ENCODE results near the gene PHIP. TPM values are rescaled to one million over a fixed set of nuclear protein-coding genes. Genes with fewer than 3 reads are reported as not detected.
A peak's percentile ranks its signal among the peaks of the same experiment; 100 is the strongest.

The PHIP gene
- polyA plus RNA-seq, 3 donors, result 51.8 to 63.1 (median 57.1) TPM

DNA sequence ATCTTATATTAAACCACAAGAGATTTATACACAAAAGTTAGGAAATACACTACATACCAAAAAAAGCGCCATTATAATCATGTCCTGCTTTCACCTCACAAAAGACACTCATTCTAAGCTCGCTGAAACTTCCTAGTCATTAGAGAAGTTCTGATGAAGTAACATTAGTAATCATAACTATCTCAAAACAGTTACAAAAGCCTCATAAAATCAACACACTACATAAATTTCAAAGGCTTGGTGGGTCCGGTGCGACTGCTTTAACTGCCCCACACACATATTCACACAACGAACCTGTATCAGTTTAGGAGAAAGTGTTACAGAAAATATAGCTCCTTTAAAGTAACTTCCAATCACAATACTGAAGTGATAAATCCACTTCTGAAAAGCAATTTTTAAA, 1.9 kb downstream of the PHIP start:
- peak in 2 of 11 donors; percentile 9 to 15 for DNase-seq (ENCODE audit: extremely low read depth in 1 of 11, low read depth in 9 of 11, low spot score in 4 of 11)

DNA sequence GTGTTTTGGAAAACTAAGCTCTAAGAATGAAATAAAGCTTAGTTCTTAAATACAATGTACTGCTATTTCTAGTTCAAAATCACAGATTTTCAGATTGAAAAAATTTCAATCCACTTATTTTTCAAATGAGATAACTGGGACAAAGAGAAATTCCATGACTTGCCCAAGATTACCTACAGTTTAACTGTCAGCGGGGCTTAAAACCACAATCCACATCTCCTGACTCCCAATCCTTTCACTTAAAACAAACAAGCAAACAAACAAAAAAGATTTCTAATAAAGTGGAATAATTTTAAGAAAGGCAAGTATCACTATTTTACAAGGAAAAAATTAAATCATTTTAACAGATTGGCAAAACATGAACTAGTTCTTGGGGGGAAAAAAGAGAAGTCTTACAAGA, 4.2 kb downstream of the PHIP start:
- no peak for DNase-seq (ENCODE audit: extremely low read depth in 1 of 11, low read depth in 9 of 11, low spot score in 4 of 11)

DNA sequence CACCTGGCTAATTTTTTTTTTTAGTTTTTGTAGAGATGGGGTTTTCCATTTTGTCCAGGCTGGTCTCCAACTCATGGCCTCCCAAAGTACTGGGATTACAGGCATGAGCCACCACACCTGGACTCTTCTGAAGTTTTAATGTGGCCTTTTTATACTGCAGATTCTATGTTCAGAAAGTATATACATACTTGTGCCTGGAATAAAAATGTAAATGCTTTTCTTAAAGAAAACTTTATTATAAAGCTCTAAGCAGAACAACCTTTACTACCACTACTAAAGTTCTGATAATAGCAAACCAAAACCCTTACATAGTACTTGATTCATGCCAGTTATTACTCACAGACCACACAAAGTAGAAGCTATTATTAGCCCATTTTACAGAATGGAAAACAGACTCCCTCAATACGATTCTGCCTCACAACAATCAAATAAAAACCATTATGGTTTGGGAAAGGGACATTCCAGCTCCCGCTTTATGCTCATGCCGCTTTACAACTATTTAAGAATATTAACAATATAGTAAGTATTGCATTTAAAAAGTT, 5.3 kb downstream of the PHIP start:
- no peak for DNase-seq (ENCODE audit: extremely low read depth in 1 of 11, low read depth in 9 of 11, low spot score in 4 of 11)

DNA sequence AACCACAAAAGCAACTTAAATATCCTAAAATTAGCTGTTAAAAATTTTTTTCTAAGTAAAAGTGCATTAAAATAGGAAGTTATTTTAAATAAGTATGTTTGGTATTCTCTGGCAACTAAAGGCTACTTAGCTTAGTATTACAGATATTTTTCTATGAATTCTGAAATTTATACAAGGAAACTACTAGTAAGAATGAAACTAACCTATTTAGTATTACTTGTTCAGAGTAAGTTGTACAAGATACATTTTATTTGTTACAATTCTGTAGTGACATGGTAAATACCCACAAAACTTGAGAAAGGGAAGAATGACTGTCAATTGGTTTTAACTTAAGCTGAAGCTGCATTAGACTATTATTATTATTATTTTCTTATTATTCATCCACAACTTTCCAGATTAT, 6.5 kb downstream of the PHIP start:
- no peak for DNase-seq (ENCODE audit: extremely low read depth in 1 of 11, low read depth in 9 of 11, low spot score in 4 of 11)

DNA sequence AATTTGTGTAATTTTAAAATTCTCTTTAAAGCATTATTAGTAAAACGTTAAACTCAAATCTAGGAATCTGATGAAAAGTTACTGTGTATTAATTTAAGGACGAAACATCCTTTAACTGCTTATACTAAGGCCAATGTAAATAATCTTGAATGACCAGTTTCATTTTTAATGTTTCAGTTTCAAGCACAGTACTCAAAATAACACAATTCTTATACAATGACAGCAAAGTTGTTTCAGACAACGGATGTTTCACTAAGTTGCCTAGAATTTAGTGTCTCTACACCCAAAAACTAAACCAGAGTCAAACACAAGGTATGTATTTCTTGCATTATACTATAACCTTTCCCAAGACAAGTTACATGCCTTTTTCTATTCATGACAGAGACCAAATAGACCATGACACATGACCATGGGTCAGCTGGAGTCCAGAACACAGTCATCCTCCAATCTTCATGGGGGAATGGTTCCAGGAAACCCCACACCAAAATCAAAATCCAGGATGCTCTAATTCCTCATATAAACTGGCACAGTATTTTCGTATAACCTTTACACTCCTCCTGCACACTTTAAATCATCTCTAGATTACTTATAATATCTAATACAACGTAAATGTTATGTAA, 7.7 kb downstream of the PHIP start:
- DNase-seq (ENCODE audit: extremely low read depth in 1 of 11, low read depth in 9 of 11, low spot score in 4 of 11), result no peak

DNA sequence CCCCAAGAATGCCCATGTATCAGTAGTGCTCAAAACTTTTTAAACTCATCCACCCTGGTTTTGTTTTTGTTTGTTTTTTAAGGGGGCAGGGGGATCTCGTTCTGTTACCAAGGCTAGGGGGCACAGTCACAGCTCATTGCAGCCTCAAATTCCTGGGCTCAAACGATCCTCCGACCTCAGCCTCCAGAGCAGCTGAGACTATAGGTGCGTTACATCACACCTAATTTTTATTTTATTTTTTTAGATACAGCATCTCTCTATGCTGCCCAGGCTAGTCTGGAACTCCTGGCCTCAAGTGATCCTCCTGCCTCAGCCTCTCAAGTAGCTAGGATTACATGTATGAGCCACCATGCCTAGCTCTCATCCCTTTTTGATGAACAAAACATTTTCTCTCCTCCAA, 11.2 kb downstream of the PHIP start:
- DNase-seq (ENCODE audit: extremely low read depth in 1 of 11, low read depth in 9 of 11, low spot score in 4 of 11), result no peak

DNA sequence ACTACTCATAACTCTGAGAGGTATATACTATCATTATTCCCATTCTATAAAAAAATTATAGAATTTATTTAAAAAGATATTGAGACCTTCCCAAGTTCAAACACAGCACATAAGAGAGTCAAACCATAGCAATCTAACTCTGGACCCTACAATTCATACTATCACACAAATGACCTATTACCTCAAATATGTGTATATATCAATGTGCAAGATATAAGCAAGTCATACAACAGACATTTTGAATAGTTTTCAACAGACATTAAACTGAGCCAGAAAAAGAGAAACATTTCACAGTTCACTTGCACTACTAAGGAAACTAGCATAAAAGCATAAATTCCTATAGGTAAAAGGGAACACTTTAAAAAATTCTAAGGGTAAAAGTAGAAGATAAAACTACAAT, 11.7 kb downstream of the PHIP start:
- no peak for DNase-seq (ENCODE audit: extremely low read depth in 1 of 11, low read depth in 9 of 11, low spot score in 4 of 11)

DNA sequence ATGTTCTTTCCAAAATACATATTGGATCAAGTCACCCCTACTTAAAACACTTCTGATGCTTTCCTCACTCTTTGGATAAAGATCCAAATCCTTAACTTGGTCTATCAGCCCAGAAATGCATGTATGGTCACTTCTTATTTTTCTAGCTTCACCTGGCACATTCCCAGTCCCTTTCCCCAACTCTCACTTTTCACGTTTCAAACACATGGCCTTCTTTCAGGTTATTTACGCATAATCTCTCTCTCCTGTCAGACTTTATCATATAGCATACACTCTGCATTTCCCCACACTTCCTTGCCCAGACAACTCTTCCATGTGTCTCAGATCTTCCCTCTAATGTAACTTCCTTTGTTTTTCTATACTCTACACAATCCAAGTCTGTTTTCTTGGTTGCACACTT, 12.8 kb downstream of the PHIP start:
- DNase-seq (ENCODE audit: extremely low read depth in 1 of 11, low read depth in 9 of 11, low spot score in 4 of 11), result no peak

DNA sequence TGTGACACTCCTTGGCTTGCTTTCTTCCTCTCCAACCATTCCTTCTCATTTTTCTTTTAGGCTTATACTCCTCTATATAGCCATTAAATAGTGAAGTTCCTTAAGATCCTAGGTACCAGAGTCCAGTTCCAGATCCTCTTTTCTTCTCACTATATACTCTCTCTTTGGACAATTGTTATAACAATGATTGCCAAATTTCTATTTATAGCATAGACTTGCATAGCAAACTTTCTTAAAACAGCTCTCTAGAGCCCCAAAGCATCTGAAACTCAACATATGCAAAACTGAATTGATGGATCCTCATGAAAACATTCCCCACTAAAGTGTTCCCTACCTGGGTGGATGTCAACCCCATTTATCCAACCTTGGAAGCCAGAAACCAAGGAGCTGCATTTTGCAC, 13.4 kb downstream of the PHIP start:
- no peak for DNase-seq (ENCODE audit: extremely low read depth in 1 of 11, low read depth in 9 of 11, low spot score in 4 of 11)

DNA sequence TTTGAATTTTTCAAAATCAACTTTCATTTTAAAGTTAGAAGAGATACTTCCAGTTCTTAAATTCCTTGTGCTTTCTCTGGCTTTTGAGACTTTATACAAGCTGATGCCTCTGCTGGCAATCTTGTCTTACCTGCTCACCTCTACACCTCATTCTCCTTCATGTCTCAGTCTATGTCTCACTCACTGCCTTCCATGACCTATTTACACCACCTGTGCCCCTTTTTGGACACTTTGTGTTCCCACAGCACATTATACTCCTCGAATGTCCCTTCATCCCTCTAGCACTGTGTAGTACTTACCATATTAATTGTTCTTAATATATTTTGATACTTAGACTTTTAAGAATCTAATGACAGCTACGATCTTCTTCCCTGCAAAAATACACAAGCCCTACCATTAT, 15.3 kb downstream of the PHIP start:
- DNase-seq (ENCODE audit: extremely low read depth in 1 of 11, low read depth in 9 of 11, low spot score in 4 of 11), result no peak

DNA sequence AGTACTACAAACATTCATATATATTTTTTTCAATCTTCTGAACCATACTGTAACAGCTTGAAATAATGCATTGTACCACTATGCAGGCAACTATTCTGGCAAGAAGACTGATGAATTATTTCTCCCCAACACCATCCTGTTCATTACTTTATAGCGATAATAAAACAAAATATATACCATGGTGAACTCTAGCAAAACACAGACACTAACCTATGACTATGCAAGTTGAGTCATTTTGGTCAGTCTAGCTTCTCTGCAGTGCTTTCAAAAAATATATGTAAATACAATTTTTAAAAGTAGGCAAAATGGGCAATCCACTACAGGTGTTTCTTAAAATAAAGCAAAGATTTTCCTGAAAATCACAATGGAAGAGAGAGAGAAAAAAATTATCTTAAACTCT, 20.3 kb downstream of the PHIP start:
- DNase-seq (ENCODE audit: extremely low read depth in 1 of 11, low read depth in 9 of 11, low spot score in 4 of 11), result no peak

DNA sequence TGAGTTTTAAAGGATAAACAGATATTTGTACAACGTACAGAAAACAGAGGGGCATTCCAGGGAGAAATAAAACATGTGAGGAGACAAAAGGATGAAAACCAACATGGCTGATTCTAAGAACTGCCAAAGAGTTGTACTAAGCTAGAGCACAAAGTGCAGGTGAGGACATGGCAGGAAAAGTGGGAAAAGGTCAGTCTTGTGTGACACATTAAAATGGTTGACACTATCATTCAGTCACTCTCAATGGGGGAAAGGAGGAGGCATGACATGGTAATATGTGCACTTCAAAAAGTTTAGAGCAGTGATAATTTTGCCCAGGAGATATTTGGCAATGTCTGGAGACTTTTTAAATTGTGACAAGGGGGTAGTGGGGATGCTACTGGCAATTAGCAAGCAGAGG, 21.8 kb downstream of the PHIP start:
- DNase-seq (ENCODE audit: extremely low read depth in 1 of 11, low read depth in 9 of 11, low spot score in 4 of 11), result no peak

DNA sequence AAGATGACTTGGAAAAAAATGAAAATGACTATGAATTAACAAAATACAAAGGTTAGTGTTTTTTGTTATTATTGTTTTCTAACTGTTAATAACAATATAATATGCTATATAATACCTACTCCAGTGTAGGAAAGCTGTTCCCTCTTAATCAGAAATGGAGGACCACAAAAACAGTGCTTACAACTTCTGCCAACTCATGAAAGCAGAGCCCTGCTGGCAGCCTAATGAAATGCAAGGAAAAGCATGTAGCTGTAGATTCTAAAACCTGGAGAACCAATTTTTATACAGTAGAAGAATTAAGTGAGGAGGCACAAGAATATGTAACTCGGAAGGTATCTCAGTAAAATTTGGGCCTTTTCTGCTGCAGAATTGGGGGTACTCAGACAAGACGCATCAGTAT, 29.4 kb downstream of the PHIP start:
- DNase-seq (ENCODE audit: extremely low read depth in 1 of 11, low read depth in 9 of 11, low spot score in 4 of 11), result no peak

DNA sequence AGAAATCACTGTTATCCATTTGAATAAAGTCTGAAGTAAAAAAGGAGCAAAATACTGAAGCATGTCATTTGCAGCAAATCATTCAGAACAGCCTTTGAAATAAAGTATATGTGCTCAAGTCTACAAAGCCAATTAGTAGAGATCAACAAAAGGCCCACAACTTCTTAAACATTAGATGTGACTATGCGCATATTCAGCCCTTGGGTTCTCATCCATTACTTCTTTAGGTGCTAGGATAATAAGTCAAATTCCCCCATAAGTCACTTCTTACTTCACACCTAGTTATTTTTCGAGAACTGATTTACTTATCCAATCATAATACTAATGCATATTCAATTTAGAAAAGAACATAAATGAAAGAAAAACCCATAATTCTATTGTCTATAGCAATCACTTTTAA, 31.0 kb downstream of the PHIP start:
- DNase-seq (ENCODE audit: extremely low read depth in 1 of 11, low read depth in 9 of 11, low spot score in 4 of 11), result no peak

DNA sequence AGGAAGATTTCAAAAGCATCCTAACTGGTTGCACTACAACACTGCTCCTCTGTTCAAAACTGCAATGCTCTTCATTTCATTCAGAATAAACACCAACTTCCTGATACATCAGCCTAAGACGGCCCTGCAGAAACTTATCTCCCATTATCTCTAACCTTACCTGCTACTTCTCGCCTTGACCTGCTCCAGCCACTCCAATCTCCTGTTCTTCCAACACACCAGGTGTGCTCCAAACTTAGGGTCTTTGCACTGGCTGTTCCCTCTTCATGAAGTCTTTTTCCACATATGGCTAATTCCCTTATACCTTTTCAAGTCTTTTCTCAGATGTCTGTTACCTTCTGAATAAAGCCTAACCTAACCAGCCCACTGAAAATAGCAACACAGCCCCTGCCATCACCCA, 32.1 kb downstream of the PHIP start:
- no peak for DNase-seq (ENCODE audit: extremely low read depth in 1 of 11, low read depth in 9 of 11, low spot score in 4 of 11)

DNA sequence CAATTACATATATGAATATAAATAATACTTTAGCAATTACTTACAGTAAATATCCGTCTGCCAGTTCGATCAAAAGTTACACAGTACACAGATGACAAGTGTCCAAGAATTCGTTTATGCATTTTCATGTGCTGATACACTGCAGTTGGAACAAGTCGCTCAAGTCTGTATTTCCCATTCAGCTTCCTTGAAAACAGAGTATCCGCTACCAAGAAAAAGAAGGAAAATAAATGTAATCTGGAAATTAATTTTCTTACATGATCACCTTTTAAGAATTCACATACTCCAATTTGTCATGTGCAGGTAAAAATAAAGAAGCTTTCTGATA, 35.3 kb downstream of the PHIP start:
- DNase-seq (ENCODE audit: extremely low read depth in 1 of 11, low read depth in 9 of 11, low spot score in 4 of 11), result no peak

DNA sequence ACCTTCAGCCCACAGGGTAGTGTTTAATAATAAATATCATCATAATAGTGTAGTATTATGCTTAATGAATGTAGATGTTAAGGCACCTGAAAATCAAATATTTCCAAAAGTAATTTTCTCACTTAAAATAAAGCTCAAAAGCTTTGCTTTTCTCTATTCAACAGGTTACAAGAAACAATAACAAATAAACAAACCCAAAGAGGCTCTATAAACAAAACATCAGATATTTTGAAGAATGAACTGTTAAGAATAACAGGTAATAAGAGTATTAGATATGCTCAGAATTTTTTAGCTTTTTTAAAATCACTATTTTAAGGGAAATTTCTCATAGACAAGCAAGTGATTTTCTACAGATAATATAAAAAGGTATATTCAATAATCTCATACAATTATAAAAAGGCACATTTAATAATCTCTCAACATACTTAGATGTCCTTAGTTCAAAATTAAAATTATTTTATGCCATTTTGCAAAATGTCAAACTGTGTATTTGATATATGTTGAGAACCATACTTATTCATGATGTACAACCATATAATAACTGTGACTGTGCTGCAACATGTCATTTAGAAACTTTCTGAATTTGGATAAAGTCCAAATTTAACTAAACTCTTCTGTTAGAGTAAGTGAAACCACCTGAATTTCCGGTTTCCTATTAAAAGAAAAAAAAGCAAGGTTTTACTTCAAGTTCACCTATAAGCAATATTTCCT, 35.8 kb downstream of the PHIP start:
- DNase-seq (ENCODE audit: extremely low read depth in 1 of 11, low read depth in 9 of 11, low spot score in 4 of 11), result no peak

DNA sequence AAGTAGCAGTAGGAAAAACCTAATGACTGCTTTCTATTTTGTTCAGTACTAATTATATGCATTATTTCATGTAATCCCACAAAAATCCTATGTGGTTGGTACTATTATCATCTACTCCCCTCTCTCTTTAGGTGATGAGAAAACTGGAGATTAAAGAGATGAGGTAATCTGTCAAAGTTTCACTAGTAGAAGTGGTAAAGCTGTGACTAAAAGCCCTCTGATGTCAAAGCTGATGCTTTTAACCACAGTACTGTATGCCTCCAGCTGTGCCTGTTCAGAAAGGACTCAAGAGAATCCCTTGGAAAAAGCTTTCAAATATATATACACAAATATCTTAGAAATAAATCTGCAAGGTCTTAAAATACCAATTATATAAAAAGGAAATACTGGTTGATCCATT, 38.0 kb downstream of the PHIP start:
- no peak for DNase-seq (ENCODE audit: extremely low read depth in 1 of 11, low read depth in 9 of 11, low spot score in 4 of 11)

DNA sequence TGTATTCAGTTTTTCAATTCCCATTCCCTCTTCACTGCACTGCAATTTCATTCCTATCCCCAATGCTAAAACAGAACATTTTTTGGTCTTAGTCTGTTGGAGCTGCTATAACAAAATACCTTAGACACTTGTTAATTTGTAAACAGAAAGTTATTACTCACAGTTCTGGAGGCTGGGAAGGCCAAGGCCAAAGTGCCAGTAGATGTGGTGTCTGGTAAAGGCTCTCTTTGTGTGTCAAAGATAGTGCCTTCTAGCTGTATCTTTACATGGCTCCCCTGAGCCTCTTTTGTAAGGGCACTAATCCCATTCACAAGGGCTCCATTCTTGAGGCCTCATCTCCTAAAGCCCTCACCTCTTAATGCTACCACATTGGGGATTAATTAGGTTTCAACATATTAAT, 40.0 kb downstream of the PHIP start:
- no peak for DNase-seq (ENCODE audit: extremely low read depth in 1 of 11, low read depth in 9 of 11, low spot score in 4 of 11)

DNA sequence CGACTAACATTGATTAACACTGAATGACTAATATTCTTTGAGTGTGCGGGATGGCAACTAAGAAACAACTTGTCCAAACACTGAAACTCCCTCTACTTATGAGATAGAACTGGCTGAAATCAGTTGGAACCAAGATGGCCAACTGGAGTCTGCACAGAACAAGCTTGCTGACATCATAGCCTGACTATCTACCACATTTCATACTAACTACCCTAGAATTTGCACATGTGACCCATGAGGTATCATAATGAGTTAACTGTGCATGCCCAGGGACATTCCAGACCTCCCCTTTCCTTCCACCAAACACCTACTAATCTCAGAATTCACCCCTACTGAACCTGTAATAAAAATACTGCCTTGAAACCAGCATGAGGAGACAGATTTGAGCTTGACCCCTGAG, 43.2 kb downstream of the PHIP start:
- no peak for DNase-seq (ENCODE audit: extremely low read depth in 1 of 11, low read depth in 9 of 11, low spot score in 4 of 11)

DNA sequence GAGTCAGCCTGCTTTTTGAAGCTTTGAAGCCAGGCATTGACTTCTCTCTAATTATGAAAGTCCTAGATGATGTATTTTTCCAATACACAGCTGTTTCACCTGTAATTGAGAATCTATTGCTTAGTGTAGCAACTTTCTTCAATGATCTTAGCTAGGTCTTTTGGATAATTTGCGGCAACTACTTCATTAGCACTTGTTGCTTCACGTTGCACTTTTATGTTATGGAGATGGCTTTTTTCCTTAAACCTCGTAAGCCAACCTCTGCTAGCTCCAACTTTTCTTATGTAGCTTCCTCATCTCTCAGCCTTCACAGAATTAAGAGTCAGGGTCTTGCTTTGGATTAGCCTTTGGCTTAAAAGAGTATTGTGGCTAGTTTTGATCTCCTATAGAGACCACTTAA, 44.8 kb downstream of the PHIP start:
- no peak for DNase-seq (ENCODE audit: extremely low read depth in 1 of 11, low read depth in 9 of 11, low spot score in 4 of 11)

Data from renal cortex interstitium (tissue), 11 donors.